ENCODE data around the gene GSTA1.
"Not testable (repeated sequence)": the region's sequence is repeated elsewhere in the genome, so short reads cannot be mapped to it uniquely, and the experiment has no call there.

GSTA1 gene

DNA sequence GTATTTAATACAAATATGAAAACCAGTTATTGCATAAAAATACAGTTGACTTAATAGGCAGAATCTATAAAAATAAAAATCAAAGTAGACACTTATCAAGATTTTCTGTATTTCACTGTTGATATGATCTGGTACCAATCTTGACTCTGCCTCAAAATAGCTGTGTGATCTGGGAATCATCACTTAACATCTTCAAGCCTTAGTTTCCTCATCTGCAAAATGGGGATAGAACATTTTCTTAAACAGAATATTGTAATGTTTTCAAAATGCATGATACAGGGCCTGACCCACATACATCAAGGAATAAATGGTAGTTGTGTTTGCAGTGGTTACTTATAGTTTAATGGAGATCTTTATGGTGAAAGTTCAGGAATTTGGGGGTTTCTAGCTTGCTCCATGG, 21.4 kb downstream of the GSTA1 start:
- peaks cover 15% of the 10 kb centered on the region for H3K27me3 Mint-ChIP-seq
- not testable (repeated sequence) for H3K9me3 Mint-ChIP-seq

DNA sequence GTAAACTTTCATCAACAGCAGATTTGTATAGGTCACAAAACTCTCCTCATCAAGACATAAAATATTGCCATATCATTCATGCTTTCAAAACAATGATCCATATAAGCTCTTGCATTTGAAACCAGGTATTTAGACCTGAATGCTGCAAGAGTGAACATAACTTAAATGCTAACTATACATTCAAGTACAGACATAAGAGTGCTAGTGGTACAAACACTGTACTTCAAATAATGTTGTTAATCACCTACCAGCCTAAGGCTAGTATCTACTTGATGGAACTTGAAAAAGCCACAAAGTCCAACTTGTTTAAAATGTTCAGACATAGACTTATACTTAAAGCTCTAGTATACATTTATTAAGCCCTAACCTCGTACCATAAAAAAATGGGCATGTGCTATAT, 24.4 kb downstream of the GSTA1 start:
- Mint-ChIP-seq H3K27me3 (peaks cover 25% of the 10 kb centered on the region), H3K9me3 (no peaks in the 10 kb centered on the region), H3K4me3 (no peak overlapping the region), H3K36me3 (no peaks in the 10 kb centered on the region), H3K4me1 (no peaks in the 10 kb centered on the region), H3K27ac (no peak overlapping the region)

More for the DNA sequence above, 21.4 kb downstream of the GSTA1 start:
- H3K36me3 Mint-ChIP-seq, H3K4me3 Mint-ChIP-seq, H3K4me1 Mint-ChIP-seq, H3K27ac Mint-ChIP-seq: not testable (repeated sequence)

GRCh38 chr6:52776711-52777351, 26.8 kb downstream of the GSTA1 start:
- H3K9me3 Mint-ChIP-seq, H3K36me3 Mint-ChIP-seq, H3K27ac Mint-ChIP-seq, H3K4me3 Mint-ChIP-seq, H3K4me1 Mint-ChIP-seq: not testable (repeated sequence)
- H3K27me3 Mint-ChIP-seq: peaks cover 23% of the 10 kb centered on the region

DNA sequence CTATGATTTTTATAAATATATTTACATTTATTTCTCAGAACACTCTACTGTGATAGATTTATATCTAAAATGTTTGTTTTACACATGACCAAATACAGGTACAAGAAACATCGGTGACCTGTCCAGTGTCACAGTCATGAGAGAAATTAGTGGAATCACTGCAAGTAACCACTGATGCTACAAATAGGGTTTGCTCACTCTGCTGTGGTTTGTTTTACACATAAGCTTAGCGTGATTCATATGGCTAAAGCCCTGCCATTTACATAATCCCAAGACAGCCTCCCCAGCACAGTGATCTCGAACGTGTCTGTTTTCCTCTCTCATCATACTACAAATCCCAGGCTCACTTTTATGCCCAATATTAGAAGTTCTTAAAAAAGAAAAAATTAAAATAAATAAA, 34.2 kb downstream of the GSTA1 start:
- H3K36me3 Mint-ChIP-seq, H3K27ac Mint-ChIP-seq, H3K4me1 Mint-ChIP-seq, H3K4me3 Mint-ChIP-seq, H3K27me3 Mint-ChIP-seq, H3K9me3 Mint-ChIP-seq: not testable (repeated sequence)

DNA sequence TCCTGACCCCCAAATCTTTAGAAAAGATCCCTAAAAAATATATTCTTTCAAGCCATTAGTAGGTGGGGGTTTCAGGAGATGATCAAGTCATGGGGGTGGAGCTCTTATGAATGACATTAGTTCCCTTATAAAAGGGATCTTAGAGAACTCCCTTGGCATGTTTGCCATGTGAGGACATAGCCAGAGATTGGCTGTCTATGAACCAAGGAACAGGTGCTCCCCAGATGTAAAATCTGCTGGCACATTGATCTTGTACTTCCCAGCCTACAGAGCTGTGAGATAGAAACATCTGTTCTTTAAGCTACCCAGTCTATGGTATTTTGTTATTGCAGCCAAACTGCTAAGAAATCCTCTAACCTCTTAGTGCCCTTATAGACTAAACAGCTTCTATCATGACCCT, 36.0 kb downstream of the GSTA1 start:
- not testable (repeated sequence) for H3K4me3 Mint-ChIP-seq, H3K36me3 Mint-ChIP-seq, H3K27ac Mint-ChIP-seq, H3K4me1 Mint-ChIP-seq, H3K9me3 Mint-ChIP-seq, H3K27me3 Mint-ChIP-seq

- not testable (repeated sequence) for H3K4me3 Mint-ChIP-seq, H3K4me1 Mint-ChIP-seq, H3K27ac Mint-ChIP-seq, H3K9me3 Mint-ChIP-seq, H3K27me3 Mint-ChIP-seq, H3K36me3 Mint-ChIP-seq
Observed at GRCh38 chr6:52763322-52763916, 40.2 kb downstream of the GSTA1 start, which contains the start of gene GSTA2. Gene GSTA2 (minus strand): TSS chr6:52763475. CDS start chr6:52757947, 5,528 bp downstream.

GRCh38 chr6:52761673-52762491, 41.7 kb downstream of the GSTA1 start:
- H3K4me3 Mint-ChIP-seq, H3K36me3 Mint-ChIP-seq, H3K27me3 Mint-ChIP-seq, H3K4me1 Mint-ChIP-seq, H3K9me3 Mint-ChIP-seq, H3K27ac Mint-ChIP-seq: not testable (repeated sequence)

- Mint-ChIP-seq H3K27me3 (peaks cover 10% of the 10 kb centered on the region), H3K27ac (no peak overlapping the region), H3K36me3 (no peaks in the 10 kb centered on the region), H3K9me3 (no peaks in the 10 kb centered on the region), H3K4me3 (no peak overlapping the region), H3K4me1 (no peaks in the 10 kb centered on the region)
Observed at GRCh38 chr6:52760105-52760765, 43.4 kb downstream of the GSTA1 start.

DNA sequence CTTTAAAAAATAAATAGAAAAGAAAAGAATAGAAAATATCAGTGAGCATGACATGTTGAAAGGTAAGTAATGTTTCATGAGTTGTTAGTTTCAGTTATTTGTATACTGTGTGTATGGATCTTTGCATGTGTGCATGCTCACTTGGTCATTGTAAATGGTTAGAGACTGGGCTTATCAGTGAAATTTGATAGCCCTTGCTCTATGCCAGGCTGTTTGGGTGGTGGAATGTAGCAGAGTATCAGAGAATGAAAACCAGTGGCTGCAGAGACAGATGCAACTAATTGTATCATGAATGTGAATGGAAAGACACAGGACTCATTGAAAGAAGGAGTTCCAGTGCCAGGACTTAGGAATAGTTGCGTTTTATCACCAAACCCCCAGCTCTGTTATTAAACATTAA, 44.5 kb downstream of the GSTA1 start:
- no peak overlapping the region for H3K27ac Mint-ChIP-seq
- no peaks in the 10 kb centered on the region for H3K9me3 Mint-ChIP-seq
- H3K4me1 Mint-ChIP-seq: no peaks in the 10 kb centered on the region
- peaks cover 11% of the 10 kb centered on the region for H3K27me3 Mint-ChIP-seq
- no peaks in the 10 kb centered on the region for H3K36me3 Mint-ChIP-seq
- no peak overlapping the region for H3K4me3 Mint-ChIP-seq

DNA sequence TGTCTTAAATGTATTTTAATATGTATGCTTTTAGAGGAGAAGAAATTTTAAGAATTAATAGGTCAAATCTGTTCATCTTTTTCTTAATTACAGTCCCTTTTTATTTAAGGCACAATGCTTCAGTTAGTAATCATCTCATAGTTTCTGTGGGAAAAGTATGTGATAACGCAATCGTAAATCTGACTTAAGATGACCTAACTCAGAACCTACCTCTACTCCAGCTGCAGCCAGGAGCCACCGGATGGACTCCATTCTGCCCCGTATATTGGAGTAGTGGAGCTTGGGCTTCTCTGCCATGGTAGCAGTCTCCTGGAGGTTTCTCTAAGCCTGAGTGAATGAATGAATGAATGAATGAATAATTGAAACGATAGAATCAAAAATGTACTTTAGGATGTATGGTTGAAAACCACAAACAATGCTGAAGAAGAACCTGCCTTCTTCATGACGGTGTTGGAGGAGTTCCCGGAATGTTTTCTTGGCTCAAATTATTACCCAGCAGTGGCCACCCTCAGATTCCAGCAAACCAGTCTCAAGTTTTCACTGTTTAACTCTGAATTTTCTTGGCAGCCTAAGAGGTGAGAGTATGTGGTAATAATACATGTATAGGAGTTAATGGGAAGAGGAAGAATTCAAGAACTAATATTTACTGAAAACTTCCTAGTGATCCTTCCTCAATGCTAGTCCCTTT, 45.8 kb downstream of the GSTA1 start:
- not testable (repeated sequence) for H3K4me1 Mint-ChIP-seq, H3K4me3 Mint-ChIP-seq, H3K36me3 Mint-ChIP-seq, H3K9me3 Mint-ChIP-seq, H3K27ac Mint-ChIP-seq
- peaks cover 11% of the 10 kb centered on the region for H3K27me3 Mint-ChIP-seq

DNA sequence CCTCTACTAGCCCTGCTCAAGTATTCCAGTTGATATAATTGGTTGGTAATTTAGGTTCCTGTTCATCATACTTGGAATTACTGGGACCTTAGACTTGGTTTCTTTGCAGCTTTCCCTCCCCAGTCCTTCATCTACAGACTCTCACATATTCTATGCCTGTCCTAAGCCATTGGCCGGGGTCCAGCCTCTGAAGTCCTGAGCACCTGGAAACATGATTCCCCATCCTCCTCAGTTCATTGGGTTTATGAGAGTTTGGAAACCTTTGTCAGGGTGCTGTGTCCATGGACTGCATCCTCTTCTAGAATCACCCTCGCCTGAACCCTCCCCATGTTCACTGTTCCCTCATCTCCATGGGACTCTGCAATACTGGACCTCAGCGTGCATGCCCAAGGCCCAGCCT, 49.2 kb downstream of the GSTA1 start:
- Mint-ChIP-seq H3K27ac (no peak overlapping the region), H3K27me3 (peaks cover 9% of the 10 kb centered on the region), H3K4me1 (no peaks in the 10 kb centered on the region), H3K9me3 (peaks cover 5% of the 10 kb centered on the region), H3K36me3 (peaks cover 2% of the 10 kb centered on the region), H3K4me3 (no peak overlapping the region)

DNA sequence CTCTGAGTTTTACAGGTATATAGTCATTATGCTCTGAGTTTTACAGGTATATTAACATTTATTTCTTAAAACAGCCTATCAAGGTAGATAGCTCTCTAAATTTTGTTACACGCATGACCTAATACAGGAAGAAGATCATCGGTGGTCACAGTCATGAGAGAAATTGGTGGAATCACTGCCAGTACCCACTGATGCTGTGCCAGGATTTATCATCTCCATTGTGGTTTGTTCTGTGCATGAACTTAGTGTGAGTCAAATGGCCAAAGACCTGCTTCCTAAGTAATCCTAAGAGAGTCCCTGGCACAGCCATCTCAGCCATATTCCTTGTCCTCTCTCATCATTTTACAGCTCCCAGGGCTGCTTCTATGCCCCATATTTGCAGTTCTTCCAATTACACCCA, 50.5 kb downstream of the GSTA1 start:
- not testable (repeated sequence) for H3K27ac Mint-ChIP-seq

GRCh38 chr6:52752310-52752709, 51.3 kb downstream of the GSTA1 start:
- Mint-ChIP-seq H3K4me1 (no peaks in the 10 kb centered on the region), H3K36me3 (peaks cover 2% of the 10 kb centered on the region), H3K4me3 (no peak overlapping the region), H3K27me3 (peaks cover 9% of the 10 kb centered on the region), H3K27ac (no peak overlapping the region), H3K9me3 (peaks cover 5% of the 10 kb centered on the region)

More for the DNA sequence above, 50.5 kb downstream of the GSTA1 start:
- not testable (repeated sequence) for H3K9me3 Mint-ChIP-seq, H3K4me1 Mint-ChIP-seq, H3K27me3 Mint-ChIP-seq, H3K4me3 Mint-ChIP-seq, H3K36me3 Mint-ChIP-seq

DNA sequence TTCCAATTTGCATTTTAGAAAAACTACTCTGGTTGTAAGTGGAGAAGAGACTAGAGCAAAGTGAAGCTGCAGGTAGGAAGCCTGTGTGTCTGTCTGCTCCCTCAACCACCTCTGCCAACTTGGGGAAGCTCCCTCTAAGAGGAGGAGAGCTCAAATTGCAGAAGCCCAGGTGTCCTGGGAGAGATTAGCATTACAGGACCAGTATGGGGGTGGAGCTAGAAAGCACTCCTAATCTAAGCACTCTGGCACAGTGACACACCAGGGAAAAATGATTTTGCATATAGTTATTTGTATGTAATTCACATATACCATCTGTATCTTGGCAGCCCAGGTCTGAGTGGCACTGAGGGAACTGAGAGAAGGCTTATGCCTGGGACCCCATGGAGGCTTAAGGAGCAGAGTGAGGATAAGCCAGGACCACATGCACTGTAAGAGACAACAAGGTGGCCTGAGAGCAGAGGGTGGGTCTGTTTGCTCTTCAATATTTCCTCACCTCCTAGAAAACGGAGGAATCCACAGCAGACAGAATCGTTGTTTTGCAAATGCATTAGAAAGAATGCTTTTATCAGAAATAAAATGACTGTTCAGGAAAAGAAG, 54.0 kb downstream of the GSTA1 start:
- Mint-ChIP-seq H3K9me3 (peaks cover 5% of the 10 kb centered on the region), H3K4me1 (no peaks in the 10 kb centered on the region), H3K27ac (no peak overlapping the region), H3K27me3 (peaks cover 5% of the 10 kb centered on the region), H3K36me3 (peaks cover 2% of the 10 kb centered on the region), H3K4me3 (no peak overlapping the region)

GRCh38 chr6:52747301-52747700, 56.3 kb downstream of the GSTA1 start:
- not testable (repeated sequence) for H3K9me3 Mint-ChIP-seq, H3K4me3 Mint-ChIP-seq, H3K4me1 Mint-ChIP-seq, H3K27me3 Mint-ChIP-seq, H3K27ac Mint-ChIP-seq, H3K36me3 Mint-ChIP-seq
